GM18502 (cell line): ENCODE measurements around the gene KLHL29.

Experiments used
- ATAC-seq: cut with Tn5 transposase; IDR thresholded peaks from one replicate; pipeline ENCODE4 v1.9.1; 2021; ENCODE audit warnings: mild to moderate bottlenecking; ENCODE audit not compliant: unreplicated experiment, poor library complexity

Gene KLHL29

DNA sequence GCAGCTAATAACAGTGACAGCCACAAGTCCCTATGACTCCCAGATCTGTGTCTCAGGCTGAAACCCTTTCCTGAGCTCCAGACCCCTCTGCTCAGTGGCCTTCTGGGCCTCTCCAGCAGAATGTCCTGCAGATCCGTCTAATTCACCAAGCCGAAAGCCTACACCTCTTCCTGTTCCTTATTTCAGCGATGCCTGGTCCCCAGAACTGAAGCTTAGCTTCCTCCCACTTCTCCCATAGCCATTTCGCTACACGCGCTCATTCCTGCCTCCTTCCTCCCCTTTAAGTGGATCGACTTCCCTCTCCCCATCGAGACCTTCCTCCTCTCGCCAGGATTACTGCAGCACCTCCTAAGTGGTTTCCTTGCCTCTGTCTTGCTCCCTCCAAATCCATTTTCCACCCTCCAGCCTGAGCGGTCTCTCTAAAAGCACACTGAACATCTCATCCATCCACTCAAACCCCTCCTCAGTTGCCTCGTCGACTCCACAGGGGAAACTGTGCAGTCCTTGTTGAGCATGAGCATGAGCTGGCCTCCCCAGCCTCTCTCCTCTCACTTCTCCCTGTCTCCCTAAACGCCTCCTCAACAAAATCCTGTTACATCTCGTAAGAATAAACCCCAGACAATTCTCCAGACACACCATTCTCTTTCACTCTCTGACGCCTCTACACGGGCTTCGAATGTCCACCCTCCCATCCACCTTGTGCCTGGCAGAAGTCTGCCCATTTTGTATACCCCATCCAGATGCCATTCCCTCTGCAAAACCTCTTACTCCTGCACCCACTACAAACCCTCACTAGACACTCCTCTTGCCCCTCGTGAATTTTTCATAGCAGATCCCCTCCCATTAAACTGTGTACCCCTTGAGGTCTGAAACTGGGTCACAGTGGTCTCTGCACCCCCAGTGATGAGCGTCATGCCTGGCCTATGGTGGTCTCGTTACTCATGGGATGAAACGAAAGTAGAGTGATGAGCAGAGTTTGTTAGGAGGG is 309.4 kb downstream of the KLHL29 start:
- ATAC-seq, result no peak

DNA sequence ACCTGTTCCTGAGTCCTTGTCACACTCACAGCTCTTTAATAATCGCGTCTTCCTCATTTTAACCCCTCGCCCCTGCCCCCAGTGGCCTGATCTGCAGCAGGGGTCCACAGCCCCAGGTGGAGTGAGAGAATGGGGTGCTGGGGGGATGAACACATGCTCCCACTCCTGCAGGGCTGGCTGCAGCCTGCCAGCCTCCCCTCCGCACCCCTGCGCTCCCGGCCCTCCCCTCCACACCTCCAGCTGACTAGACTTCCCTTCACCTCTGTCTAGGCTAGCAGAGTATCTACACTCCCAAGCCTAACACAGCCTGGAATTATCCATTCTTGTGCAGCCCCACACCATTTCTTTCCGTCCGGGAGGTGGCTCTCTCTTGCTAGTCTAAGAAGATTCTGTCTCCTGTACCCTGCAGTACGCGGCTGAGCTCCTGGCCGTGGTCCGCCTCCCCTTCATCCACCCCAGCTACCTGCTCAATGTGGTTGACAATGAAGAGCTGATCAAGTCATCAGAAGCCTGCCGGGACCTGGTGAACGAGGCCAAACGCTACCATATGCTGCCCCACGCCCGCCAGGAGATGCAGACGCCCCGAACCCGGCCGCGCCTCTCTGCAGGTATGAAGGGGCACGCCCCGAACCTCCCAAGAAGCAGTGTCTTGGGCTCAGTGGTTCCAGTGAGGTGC is 310.4 kb downstream of the KLHL29 start:
- no peak for ATAC-seq

DNA sequence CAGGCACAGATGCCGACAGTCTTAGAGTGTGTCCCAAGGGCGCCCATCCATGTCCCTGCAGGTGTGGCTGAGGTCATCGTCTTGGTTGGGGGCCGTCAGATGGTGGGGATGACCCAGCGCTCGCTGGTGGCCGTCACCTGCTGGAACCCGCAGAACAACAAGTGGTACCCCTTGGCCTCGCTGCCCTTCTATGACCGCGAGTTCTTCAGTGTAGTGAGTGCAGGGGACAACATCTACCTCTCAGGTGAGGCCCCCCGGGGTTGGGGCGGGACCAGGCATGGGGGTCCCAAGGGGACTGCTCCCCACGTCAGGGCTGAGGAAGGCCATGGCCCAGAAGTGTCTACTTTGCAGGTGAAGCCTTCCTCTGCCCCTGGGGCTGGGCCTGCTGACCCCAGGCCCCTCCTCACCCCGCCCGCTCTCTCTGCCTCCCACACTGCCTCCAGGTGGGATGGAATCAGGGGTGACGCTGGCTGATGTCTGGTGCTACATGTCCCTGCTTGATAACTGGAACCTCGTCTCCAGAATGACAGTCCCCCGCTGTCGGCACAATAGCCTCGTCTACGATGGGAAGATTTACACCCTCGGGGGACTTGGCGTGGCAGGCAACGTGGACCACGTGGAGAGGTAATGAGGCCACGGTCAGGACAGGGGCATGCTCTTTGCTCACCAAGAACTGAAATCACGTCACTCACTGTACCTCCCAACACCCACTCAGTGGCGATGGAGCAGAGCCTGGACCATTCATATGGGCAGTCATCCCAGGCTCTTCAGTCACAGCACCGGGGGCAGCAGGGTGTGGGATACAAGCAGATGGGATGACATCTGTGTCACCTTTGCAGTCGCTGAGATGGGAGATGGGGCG is 311.1 kb downstream of the KLHL29 start:
- ATAC-seq, result no peak

DNA sequence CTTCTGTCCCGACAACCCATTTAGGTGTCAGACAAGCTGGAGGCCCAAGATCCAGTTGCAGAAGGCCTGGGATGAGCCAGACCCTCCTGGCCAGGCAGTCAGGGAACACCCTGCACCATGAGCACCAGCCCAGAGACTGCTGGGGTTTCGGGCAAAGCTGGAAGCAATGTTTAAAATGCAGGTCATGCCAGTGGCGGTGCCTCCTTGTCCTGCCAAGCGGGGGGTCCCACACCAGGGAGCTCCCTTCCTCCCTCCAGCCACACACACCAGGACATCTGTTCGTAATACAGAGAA is 311.7 kb downstream of the KLHL29 start:
- ATAC-seq, result no peak

DNA sequence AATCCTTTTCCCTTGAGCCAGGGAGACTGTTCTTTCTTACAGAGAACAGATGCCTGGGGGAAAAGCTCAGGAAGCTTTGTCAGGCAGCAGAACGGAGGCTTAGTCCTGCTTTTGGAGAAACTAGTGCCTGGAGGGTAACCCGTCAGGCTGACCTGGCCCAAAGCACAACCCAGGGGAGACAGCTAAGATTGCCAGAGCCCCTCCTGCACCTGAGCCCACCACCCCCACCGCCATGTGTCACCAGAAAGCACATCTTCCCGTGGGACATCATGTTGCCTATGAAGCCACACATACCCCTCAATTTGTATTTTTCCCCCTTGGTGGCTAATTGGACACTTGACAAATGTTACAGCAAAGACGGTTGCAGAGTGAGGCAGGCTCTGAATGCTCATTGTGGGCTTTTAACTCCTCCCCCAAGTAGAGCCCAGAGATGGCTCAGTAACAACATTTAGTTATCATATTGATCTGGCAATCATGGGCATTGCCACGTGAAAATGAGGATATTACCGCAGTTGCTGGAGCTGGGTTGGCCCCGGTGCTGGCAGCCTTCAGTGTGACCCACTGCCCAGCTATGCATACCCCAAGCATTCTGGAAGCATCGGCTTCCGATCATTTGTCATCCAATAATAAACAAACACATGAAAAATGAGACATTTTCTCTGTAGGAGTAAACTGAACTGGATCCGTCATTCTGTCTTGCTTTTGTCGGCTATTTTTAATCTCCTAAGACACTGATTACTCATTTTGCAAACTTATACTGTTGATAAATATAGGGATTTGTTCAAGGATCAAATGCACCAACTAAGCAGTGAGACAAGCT is 312.5 kb downstream of the KLHL29 start:
- ATAC-seq, result no peak

DNA sequence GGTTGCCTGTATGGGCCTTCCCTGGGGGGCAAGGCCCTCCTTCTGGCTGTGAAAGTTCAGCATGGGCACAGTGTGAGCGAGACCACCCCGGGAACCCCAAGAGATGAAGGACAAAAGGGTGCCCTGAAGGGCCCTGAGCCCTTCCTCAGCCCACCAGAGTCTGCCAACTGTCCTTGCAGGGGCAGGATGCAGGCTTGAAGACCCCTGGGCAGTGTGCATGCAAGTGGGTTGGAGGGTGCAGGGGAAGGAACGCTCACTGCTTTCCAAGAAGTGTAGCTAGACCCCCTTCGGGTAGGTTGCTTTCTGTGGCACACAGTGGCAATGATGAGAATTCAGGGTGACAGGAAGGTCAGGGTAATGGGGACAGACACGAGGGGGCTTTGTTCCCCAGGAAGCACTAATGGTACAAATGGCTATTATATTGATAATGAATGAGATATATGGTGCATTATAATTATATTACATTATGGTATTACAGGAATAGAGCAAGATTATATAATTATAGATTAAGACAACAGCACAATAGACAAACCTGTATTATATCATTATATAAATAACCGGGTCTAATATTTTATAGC is 313.2 kb downstream of the KLHL29 start:
- no peak for ATAC-seq

DNA sequence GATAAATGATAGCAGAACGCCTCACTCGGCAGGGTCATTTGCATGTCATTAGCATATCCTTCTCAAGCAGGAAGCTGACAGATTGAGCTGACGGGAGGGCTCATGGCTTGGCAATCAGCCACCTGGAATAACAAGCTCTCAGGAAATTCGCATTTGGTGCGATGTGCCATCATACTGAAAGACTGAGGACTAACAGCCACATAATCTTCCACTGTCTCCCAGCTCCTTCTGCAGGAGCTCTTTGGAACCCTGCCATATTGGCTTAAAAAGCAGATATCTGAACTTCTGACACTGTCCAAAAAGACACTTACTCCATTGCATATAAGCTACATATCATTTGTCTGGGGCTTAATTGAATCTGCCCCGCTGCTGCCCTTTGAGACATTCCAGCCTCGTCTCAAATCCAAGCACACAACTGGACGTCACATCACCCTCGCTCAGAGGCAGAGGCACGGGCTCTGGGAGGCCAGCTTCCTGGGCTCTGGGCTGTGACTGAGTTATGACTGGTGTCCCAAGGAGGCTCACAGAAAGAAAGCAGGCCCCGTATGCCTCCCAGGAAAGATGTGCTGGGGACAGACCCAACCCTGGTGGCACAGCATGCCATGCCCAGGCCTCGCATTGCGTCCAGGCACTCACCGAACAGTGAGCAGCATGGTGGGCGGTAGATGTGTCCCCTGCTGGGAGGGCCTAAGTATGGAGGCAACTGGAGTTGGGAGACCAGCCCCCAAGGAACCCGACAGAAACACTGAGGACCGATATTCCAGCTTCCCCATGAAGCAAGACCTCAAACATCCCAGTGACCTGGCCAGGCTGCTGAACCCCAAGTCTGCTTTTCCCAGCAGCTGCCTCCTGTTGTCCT is 314.0 kb downstream of the KLHL29 start:
- no peak for ATAC-seq

DNA sequence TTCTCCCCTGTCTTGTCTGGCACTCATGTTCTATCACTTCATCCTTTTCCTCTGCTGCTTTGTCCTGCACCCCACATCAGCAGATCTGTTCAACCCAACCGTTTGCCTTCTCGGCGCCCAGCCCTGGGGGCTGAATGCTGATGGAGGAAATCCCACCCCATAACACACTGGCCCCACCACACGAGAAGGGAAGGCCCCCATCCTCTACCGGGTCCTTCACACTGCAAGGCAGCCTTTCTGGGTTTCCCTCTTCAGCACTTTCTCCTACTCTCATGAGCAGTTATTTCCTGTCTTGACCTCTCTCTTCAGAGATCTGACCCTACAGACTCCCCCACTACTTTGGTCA is 314.6 kb downstream of the KLHL29 start:
- no peak for ATAC-seq

DNA sequence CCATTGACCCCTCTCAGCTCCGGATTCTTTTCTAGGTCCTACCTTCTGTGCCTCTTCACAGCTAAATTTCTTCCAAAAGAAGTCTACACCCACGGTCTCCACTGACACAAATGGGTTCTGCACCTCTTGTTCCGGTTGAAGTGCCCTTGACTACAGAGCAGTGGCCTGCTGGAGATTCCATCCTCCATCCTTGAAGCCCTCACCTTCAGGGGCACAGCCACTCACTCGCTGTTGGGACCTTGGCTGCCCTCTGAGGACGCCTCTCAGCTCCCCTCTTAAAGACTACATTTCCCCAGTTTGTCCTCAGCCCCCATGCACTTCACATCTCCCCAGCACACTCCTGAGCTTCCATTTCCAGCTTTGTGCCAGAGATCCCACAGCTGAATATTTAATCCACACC is 315.6 kb downstream of the KLHL29 start:
- no peak for ATAC-seq

DNA sequence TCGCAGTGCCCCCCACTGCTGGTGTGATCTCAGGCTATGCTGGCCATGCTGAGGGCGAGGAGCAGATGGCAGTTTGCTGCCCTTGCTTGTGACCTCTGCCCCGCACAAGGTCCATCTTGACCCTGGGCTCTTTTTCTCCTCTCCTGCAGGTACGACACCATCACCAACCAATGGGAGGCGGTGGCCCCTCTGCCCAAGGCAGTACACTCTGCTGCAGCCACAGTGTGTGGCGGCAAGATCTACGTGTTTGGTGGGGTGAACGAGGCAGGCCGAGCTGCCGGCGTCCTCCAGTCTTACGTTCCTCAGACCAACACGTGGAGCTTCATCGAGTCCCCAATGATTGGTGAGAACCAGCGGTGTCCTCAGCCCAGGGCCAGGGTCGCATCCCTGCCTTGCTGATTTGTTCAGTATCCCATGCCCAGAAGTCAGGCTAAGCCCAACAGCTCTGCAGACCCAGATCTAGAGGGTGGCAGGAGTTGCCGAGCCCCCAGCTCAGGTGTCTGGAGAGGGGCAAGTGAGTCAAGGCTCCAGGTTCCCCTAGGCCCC is 318.1 kb downstream of the KLHL29 start:
- ATAC-seq, result no peak

DNA sequence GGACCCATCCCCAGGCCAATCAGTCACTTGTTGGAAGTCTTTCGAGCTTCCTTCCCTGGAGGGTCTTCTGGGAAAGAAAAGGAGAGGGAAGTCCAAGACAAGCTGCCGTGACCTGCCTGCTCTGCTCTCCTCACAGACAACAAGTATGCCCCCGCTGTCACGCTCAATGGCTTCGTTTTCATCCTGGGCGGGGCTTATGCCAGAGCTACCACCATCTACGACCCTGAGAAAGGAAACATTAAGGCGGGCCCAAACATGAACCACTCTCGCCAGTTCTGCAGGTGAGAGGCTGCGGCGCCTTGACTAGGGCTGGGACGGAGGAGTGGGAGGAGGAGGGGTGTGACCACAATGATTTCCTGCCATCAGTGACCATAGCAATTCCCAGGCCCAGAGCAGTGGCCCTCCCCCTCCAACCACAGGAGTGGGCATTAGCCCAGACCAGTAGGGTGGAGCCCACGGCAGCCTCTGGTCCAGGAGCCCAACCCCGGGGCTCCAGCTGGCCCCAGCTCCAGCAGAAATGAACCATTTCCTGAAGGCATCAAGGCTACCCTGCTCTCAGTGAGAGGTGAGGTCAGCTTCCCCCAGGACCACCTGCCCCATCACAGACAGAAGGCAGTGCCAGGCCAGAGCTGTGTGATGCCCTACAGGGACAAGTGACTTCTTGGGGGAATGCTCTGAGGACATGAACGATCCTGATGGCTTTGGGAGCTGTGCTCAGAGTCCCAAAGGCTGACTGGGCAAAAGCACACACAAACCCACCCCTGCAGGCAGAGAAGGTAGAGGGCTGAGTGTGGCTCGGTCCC is 318.8 kb downstream of the KLHL29 start:
- no peak for ATAC-seq

DNA sequence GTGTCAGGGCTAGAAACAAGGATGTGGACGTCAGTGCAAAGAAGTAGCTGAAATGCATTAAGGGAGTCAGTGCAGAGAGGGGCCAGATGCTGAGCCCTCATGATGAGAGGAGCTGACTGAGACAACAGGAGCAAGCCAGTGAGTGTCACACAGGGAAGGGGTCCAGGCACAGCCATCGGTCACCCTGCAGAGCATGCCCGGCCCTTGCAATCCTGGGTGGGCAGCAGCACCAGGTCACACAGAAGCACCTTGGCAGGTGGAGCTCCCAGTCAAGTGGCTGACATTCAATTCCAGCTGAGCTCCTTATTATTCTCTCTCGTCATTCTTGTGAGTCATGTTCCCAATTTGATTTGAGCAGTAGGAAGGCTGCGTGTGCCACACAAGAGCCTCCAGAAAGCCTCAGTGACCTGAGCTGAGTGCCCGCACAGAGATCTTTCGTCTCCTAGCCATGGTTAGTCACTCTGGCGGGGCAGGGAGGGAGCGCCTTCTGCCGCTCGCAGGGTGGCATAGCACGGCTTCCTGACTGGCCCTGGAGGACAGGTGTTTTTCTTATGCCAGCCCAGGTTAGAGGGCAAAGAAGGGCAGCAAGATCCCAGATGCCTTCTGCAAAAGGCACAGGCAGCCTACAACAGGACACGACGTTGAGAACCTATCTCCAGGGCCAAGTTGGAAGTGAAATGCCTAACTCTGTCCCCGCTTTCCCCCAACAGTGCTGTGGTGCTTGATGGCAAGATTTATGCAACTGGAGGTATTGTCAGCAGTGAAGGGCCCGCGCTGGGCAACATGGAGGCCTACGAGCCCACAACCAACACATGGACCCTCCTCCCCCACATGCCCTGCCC is 321.0 kb downstream of the KLHL29 start:
- ATAC-seq, result no peak

DNA sequence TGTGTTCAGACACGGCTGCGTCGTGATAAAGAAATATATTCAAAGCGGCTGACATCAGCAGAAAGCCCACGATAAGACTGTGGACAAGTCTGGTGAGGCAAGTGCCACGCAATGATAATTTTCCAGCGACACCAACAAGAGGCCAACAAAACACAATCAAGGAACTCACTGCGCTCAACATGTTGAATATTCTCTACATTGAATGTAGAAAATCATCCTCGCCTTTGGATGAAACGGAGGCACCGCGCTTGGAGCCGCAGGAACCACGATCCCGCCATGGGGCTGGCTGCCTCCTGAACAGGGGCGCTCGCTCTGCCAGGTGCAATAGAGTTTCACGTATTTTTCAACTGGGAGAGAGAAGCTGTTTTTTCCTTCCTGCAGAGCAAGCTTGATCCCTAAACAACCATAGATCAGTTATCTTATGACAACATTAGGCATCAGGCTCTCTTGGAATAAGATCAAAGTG is 321.7 kb downstream of the KLHL29 start:
- no peak for ATAC-seq

DNA sequence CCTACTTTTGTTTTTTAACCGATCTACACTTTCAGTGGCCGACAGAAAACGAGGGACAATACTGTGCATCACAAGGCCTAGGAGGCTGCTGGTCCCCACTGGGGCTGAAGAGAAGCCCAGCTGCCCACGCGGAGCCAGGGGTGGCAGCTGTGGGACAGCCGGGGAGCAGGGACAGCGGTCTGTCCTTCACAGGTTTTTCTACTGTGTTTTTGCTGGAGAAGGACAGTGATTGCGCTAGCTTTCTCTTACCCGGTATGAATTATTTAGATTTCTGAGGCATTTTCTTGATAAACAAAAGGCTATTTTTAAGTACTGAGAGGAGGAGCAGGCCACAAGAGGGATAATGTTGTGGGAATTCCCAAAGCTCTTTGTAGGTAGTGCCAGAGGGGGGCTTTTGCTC is 322.1 kb downstream of the KLHL29 start:
- no peak for ATAC-seq

DNA sequence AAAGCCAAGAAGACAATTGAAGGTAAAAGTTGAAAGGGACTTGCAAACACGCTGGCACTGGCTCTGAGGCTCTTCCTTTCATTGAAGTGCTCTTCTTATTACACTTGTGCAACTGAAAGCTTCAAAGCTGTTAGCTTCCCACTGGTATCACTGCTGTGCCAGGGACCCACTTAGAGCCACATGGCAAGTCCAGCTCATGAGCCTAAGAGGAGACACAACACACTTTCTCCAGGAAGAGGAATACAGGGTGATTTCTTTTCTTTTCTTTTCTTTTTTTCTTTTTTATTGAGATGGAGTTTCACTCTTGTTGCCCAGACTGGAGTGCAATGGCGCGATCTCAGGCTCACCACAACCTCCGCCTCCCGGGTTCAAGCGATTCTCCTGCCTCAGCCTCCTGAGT is 323.8 kb downstream of the KLHL29 start:
- ATAC-seq, result no peak

DNA sequence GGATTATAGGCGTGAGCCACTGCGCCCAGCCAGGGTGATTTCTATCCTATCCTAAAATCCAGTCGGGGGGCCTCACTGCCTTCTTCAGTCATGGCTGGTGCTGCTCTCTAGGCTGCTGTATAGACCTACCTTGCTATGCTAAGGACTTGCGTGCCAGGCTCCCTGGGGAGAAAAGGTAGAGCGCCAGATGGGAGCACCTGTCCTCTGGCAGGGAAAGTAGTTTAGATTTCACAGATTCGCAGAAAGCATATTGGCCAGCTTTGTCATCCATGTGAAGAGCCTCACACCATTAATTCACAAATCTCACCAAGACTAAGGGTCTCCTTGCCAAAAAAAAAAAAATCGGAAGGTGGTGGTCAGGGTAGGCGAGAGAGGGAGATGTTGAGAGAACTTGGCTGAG is 324.3 kb downstream of the KLHL29 start:
- ATAC-seq, result no peak
